Measurements from ENCODE around the gene UBA6.

Gene UBA6

GRCh38 chr4:67604749-67605148 is 96.2 kb downstream of the UBA6 start:
- in situ Hi-C loops (cut with MboI; ENCODE audit: low pct_unique_long_range_greater_than_20kb, low sequenced_read_pairs, unreplicated experiment): no loop called here
- no peak for TF ChIP-seq CTCF (IDR thresholded peaks at IDR 0.05; ENCODE audit: extremely low read depth, insufficient read depth, missing control alignments)
- no peak for DNase-seq (ENCODE audit: low spot score)

- no peak for DNase-seq (ENCODE audit: low spot score)
- in situ Hi-C loops (cut with MboI; ENCODE audit: low pct_unique_long_range_greater_than_20kb, low sequenced_read_pairs, unreplicated experiment): no loop called here
- TF ChIP-seq CTCF (IDR thresholded peaks at IDR 0.05; ENCODE audit: extremely low read depth, insufficient read depth, missing control alignments): no peak
Observed at GRCh38 chr4:67604029-67604381, 97.0 kb downstream of the UBA6 start.

GRCh38 chr4:67603310-67604028 is 97.5 kb downstream of the UBA6 start:
- in situ Hi-C loops (cut with MboI; ENCODE audit: low pct_unique_long_range_greater_than_20kb, low sequenced_read_pairs, unreplicated experiment): no loop called here
- no peak for DNase-seq (ENCODE audit: low spot score)
- TF ChIP-seq CTCF (IDR thresholded peaks at IDR 0.05; ENCODE audit: extremely low read depth, insufficient read depth, missing control alignments): no peak

- in situ Hi-C loops (cut with MboI; ENCODE audit: low pct_unique_long_range_greater_than_20kb, low sequenced_read_pairs, unreplicated experiment): no loop called here
- TF ChIP-seq CTCF (IDR thresholded peaks at IDR 0.05; ENCODE audit: extremely low read depth, insufficient read depth, missing control alignments): no peak
- no peak for DNase-seq (ENCODE audit: low spot score)
Observed at GRCh38 chr4:67593741-67594175, 107.2 kb downstream of the UBA6 start.

- in situ Hi-C loops (cut with MboI; ENCODE audit: low pct_unique_long_range_greater_than_20kb, low sequenced_read_pairs, unreplicated experiment): no loop called here
- no peak for DNase-seq (ENCODE audit: low spot score)
- no peak for TF ChIP-seq CTCF (IDR thresholded peaks at IDR 0.05; ENCODE audit: extremely low read depth, insufficient read depth, missing control alignments)
Observed at GRCh38 chr4:67587156-67587555, 113.8 kb downstream of the UBA6 start.

GRCh38 chr4:67584496-67584895 is 116.5 kb downstream of the UBA6 start:
- TF ChIP-seq CTCF (IDR thresholded peaks at IDR 0.05; ENCODE audit: extremely low read depth, insufficient read depth, missing control alignments): no peak
- DNase-seq (ENCODE audit: low spot score): no peak
- in situ Hi-C loops (cut with MboI; ENCODE audit: low pct_unique_long_range_greater_than_20kb, low sequenced_read_pairs, unreplicated experiment): no loop called here

Measured in GM13977 (cell line).